Subcutaneous abdominal adipose tissue (tissue), 5 donors: ENCODE results near the gene FDX2.
"Not testable (repeated sequence)": the region's sequence is repeated elsewhere in the genome, so short reads cannot be mapped to it uniquely, and the experiment has no call there.

Source experiments
- H3K27ac ChIP-seq: one replicate; pipeline ENCODE4 v1.7.0; 2013; ENCODE audit warnings: low read depth, mild to moderate bottlenecking, inconsistent platforms, low read length, moderate library complexity
- H3K27me3 ChIP-seq, 5 donors: one replicate each; pipeline ENCODE4 v1.7.0; 2013; ENCODE audit warnings: low read length in 5 of 5, inconsistent platforms in 1 of 5; ENCODE audit not compliant: control insufficient read depth in 5 of 5, insufficient read depth in 4 of 5
- H3K36me3 ChIP-seq, 5 donors: one replicate each; pipeline ENCODE4 v1.7.0; 2013; ENCODE audit warnings: low read length in 5 of 5; ENCODE audit not compliant: control insufficient read depth in 5 of 5, insufficient read depth in 5 of 5
- H3K4me1 ChIP-seq, 5 donors: one replicate each; pipeline ENCODE4 v1.7.0; 2013; ENCODE audit warnings: low read length in 5 of 5, mild to moderate bottlenecking in 3 of 5, moderate library complexity in 1 of 5; ENCODE audit not compliant: control insufficient read depth in 5 of 5, insufficient read depth in 5 of 5
- H3K4me3 ChIP-seq, 5 donors: one replicate each; pipeline ENCODE4 v1.7.0; 2013; ENCODE audit warnings: low read length in 5 of 5, low read depth in 1 of 5
- H3K9ac ChIP-seq, 5 donors: one replicate each; pipeline ENCODE4 v1.7.0; 2013; ENCODE audit warnings: low read length in 5 of 5, mild to moderate bottlenecking in 4 of 5, moderate library complexity in 3 of 5
- H3K9me3 ChIP-seq, 5 donors: one replicate each; pipeline ENCODE4 v1.7.0; 2013; ENCODE audit warnings: low read length in 5 of 5; ENCODE audit not compliant: control insufficient read depth in 5 of 5
- donor health status: healthy.
- donor health status: healthy.
- donor health status: healthy.
- donor health status: healthy.
- donor health status: healthy.

Gene FDX2

DNA sequence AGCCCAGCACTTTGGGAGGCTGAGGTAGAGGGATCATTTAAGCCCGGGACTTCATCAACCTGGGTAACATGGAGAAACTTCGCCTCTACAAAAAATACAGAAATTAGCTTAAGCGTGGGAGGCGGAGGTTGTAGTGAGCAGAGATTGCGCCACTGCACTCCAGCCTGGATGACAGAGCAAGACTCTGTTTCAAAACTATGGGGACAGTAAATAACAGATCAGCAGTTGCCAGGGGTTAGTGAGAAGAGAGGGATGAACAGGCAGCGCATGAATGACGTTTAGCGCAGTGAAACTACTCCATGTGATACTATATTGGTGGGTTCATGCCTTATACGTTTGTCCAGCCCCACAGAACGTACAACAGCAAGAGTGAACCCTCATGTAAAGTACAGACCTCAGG is 30.7 kb upstream of the FDX2 start:
- Histone ChIP-seq H3K36me3 (peaks cover 0 to 18% (median 10%) of the 10 kb centered on the region in 5 donors), H3K27ac (no peak overlapping the region)

DNA sequence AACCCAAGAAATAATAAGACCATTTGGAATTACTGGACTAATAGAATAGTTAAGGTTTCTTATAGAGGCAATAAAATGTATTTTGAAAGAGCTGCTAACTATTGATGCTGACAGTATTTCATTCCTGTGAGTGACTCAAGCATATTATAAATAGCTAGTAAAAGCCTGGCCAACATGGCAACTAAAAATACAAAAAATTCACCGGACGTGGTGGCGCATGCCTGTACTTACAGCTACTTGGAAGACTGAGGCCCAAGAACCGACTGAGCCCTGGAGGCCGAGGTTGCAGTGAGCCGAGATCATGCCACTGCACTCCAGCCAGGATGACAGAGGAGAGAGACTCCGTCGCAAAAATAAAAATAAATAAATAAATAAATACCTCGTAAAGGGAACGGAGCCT is 29.0 kb upstream of the FDX2 start:
- H3K4me1 ChIP-seq = peaks cover 0 to 11% (median 8%) of the 10 kb centered on the region in 5 donors
- H3K27ac ChIP-seq = no peak overlapping the region
- H3K9me3 ChIP-seq = no peaks in the 10 kb centered on the region
- peaks cover 0 to 2% (median 0%) of the 10 kb centered on the region in 5 donors for H3K36me3 ChIP-seq
- no peak overlapping the region for H3K4me3 ChIP-seq
- no peaks in the 10 kb centered on the region for H3K27me3 ChIP-seq
- no peak overlapping the region for H3K9ac ChIP-seq

More for the DNA sequence above, 30.7 kb upstream of the FDX2 start:
- no peaks in the 10 kb centered on the region for H3K9me3 ChIP-seq
- no peaks in the 10 kb centered on the region for H3K27me3 ChIP-seq
- H3K4me1 ChIP-seq = peaks cover 0 to 10% (median 8%) of the 10 kb centered on the region in 5 donors
- H3K9ac ChIP-seq = no peak overlapping the region
- peak overlapping the region in 1 of 5 donors; percentile 13 for H3K4me3 ChIP-seq

DNA sequence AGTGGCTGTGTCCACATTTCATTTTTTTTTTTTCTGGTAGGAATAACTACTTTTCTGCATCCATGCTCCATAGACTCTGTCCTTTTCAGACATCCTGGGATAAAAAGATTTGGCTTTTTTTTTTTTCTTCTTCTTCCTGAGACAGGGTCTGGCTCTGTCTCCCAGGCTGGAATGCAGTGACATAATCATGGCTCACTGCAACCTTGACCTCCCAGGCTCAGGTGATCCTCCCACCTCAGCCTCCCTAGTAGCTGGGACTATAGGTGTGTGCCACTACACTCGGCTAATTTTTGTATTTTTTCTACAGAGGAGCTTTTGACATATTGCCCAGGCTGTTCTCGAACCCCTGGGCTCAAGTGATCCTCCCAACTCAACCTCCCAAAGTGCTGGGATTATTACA is 27.7 kb upstream of the FDX2 start:
- Histone ChIP-seq H3K4me3 (no peak overlapping the region), H3K36me3 (no peaks in the 10 kb centered on the region), H3K9me3 (no peaks in the 10 kb centered on the region), H3K9ac (no peak overlapping the region), H3K4me1 (peaks cover 0 to 16% (median 8%) of the 10 kb centered on the region in 5 donors), H3K27me3 (no peaks in the 10 kb centered on the region), H3K27ac (no peak overlapping the region)

DNA sequence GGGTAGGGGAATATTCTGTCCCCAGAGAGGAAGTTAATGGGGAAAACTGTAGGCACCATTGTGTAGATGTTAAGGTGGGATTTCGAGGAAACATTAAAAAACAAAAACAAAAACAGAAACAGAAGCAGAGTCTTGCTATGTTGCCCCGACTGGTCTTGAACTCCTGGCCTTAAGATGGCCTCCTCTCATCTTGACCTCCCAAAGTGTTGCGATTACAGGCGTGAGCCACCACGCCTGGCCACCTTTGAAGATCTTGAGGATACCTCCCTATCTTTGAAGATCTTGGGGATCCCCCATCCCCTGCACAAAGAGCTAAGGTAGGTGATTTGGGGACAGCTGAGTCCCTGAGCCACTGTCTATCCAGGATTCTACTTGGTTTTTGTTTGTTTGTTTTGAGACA is 24.2 kb upstream of the FDX2 start:
- H3K4me3 ChIP-seq = no peak overlapping the region
- no peaks in the 10 kb centered on the region for H3K27me3 ChIP-seq
- H3K27ac ChIP-seq = no peak overlapping the region
- H3K4me1 ChIP-seq = peaks cover 0 to 18% (median 10%) of the 10 kb centered on the region in 5 donors
- H3K36me3 ChIP-seq = no peaks in the 10 kb centered on the region
- no peak overlapping the region for H3K9ac ChIP-seq
- no peaks in the 10 kb centered on the region for H3K9me3 ChIP-seq

DNA sequence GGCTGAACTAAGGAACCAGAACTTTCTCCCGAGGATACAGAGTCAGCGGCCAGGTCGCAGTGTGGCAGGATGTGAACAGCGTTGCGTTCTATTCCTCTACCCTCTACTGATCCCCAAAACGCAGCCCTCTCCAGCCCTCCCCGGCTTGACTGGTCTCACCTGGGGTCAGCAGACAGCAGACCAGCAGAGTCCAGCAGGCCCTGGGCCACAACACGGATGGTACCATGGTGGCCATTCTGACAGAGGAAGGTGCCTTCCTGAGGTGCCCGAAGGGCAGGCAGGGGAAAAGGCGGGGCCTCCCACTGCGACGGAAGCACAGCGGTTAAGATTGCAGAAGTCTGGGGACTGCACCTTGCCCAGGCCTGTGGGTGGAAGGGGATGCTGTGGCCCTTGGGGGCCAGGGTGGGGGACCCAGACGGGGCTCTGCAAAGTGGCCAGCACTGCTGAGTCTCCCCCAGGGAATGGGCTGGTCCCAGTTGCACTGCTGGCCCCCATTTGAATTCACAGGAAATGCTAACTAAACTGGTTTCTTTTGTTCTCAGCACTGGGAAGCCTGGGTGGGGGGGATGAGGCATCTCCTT is 23.7 kb upstream of the FDX2 start, which contains the start of gene ICAM3:
ICAM3 (minus strand) TSS at position 245 of the 581 bp plus-strand sequence; CDS start at position 235, 10 bp downstream.
- Histone ChIP-seq H3K4me3 (peak within 1 kb of the TSS in 2 of 5 donors; percentile 22 to 40), H3K36me3 (no peaks in the 10 kb centered on the region), H3K4me1 (peaks cover 1 to 23% (median 14%) of the 10 kb centered on the region in 5 donors), H3K27me3 (no peaks in the 10 kb centered on the region), H3K9me3 (no peaks in the 10 kb centered on the region), H3K27ac (no peak within 1 kb of the TSS), H3K9ac (peak within 1 kb of the TSS in 2 of 5 donors; percentile 26 to 43)

DNA sequence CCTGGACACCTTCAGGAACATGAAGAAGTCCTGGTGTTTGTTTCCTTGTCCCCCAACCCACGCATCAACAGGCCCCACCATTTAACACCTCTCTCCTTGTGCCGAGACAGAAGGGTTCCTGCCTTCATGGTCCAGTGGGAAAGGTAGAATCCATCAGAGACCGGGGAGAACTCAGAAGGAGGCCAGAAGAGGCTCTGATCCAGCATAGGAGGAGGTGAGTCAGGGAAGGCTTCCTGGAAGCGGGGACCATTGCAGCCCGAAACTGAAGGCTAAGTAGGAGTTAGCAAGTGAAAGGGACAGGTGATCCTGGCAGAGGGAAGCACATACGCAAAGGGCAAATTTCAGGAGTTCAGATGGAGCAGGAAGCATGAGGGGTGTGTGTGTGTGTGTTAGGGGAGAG is 23.1 kb upstream of the FDX2 start:
- Histone ChIP-seq H3K27me3 (no peaks in the 10 kb centered on the region), H3K4me3 (peak overlapping the region in 2 of 5 donors; percentile 22 to 40), H3K27ac (no peak overlapping the region)

DNA sequence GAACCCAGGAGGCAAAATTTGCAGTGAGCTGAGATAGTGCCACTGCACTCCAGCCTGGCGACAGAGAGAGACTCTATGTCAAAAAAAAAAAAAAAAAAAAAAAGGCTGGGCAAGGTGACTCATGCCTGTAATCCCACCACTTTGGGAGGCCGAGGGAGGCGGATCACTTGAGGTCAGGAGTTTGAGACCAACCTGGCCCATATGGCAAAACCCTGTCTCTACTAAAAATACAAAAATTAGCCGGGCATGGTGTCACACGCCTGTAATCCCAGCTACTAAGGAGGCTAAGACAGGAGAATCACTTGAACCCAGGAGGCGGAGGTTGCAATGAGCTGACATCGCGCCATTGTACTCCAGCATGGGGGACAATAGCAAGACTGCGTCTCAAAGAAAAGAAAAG is 20.9 kb upstream of the FDX2 start:
- not testable (repeated sequence) for H3K36me3 ChIP-seq, H3K9me3 ChIP-seq, H3K27me3 ChIP-seq, H3K9ac ChIP-seq, H3K27ac ChIP-seq, H3K4me3 ChIP-seq
- H3K4me1 ChIP-seq = peaks cover 5 to 45% (median 37%) of the 10 kb centered on the region in 5 donors

More for the DNA sequence above, 23.1 kb upstream of the FDX2 start:
- H3K36me3 ChIP-seq = no peaks in the 10 kb centered on the region
- peaks cover 1 to 29% (median 20%) of the 10 kb centered on the region in 5 donors for H3K4me1 ChIP-seq
- H3K9me3 ChIP-seq = no peaks in the 10 kb centered on the region
- peak overlapping the region in 2 of 5 donors; percentile 26 to 43 for H3K9ac ChIP-seq

DNA sequence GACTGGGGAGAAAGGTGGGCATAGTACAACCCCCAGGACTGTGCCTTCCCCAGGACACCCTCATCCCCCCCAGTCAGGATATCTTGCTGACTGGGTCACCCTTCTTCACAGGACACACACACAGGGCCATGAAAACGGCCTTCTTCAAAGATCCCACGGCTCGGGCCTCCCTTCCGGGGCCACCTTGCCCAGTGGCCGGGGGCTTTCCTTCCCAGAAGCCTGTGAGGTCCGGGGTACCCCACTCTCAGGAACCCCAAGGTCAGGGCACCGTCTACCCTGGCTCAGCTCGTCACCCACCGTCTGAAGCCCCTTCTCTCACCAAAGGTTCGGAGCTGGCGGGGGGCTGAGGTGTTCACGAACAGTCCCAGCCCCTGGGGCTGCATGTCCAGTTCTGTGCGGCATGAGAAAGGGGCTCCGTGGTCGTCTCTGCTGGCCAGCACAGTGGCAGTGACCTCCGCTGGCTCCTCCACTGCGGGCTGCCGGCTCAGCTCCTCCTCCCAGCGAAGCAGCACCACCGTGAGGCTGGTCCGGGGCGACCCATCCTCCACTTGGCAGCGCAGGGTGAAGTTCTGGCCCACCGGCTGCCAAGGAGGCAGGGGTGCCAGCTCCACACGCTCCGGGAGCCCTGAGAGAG is 19.7 kb upstream of the FDX2 start:
- Histone ChIP-seq H3K36me3 (peaks cover 0 to 1% (median under 1%) of the 10 kb centered on the region in 5 donors), H3K4me1 (peaks cover 5 to 46% (median 37%) of the 10 kb centered on the region in 5 donors), H3K27me3 (no peaks in the 10 kb centered on the region), H3K4me3 (peak overlapping the region in 4 of 5 donors; percentile 1 to 87 (median 54)), H3K9me3 (no peaks in the 10 kb centered on the region), H3K27ac (peak overlapping the region; percentile 86), H3K9ac (peak overlapping the region in 3 of 5 donors; percentile 1 to 26 (median 16))

DNA sequence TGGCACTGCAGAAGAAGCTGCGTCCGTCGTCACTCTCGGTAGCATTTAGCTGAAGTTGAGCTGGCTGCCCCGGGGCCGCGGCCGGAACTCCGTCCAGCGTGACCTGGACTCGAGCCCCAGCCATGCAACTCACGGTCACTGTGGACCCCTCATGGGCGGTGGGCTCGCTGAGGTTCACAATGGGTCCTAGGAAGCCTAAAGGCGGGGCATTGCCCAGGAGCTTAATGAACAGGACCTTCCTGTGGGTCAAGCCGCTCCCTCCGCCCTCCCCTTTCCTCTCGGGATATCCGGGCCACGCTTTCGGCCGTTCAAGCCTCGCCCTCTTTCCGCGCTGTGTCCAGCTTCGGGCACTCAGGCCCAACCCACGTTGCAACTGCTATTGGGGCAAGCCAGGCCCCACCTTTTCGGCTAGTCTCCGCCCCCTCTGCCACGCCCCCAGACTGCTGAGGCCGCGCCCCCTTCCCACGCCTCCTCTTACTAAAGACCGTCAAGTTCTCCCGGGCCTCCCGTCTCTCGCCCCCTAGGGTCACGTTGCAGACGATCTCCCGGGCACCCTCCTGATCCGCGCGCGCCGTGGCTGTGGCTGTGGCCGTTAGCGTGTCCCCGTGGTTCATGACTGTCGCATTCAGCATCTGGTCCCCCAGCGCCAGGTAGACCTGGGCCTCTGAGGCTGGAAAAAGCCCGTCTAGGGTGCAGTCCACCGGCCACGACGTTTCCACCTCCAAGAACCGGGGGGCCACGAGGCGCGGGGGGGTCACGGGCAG is 19.0 kb upstream of the FDX2 start:
- H3K9ac ChIP-seq = peak overlapping the region in 4 of 5 donors; percentile 14 to 75 (median 36)
- H3K27ac ChIP-seq = peak overlapping the region; percentile 86
- H3K4me3 ChIP-seq = peak overlapping the region; percentile 63 to 91 (median 85)
- no peaks in the 10 kb centered on the region for H3K27me3 ChIP-seq
- H3K4me1 ChIP-seq = peaks cover 5 to 45% (median 37%) of the 10 kb centered on the region in 5 donors
- H3K9me3 ChIP-seq = no peaks in the 10 kb centered on the region
- peaks cover 0 to 8% (median 6%) of the 10 kb centered on the region in 5 donors for H3K36me3 ChIP-seq
